HCT116 (cell line): ENCODE data around the gene ALDOC. TPM values are rescaled to one million over a fixed set of nuclear protein-coding genes. Genes with fewer than 3 reads are reported as not detected.

Experiments
- ATAC-seq: fragments of 200-7000 bp; cut with Tn5 transposase; 2 replicates; pipeline ENCODE4 v1.9.1; 2020; ENCODE audit warnings: mild to moderate bottlenecking, moderate library complexity
- BruUV-seq: library from RNA; stranded (reverse); fragments of 400-500 nt; replicated peaks from 2 replicates; lab custom pipeline; 2021; lab: Mats Ljungman, UMichigan
- CTCF ChIA-PET: fragments of 300-600 bp; sonication (Branson Sonifier 250); formaldehyde crosslinking; loops from one replicate; lab custom pipeline; 2021; ENCODE audit warnings: antibody characterized with exemption; lab: Charles Lee
- POLR2A ChIA-PET: fragments of 300-600, 350-600 bp; sonication (Branson Sonifier 250); formaldehyde crosslinking; loops from one replicate; lab custom pipeline; 2021; ENCODE audit warnings: antibody characterized with exemption; lab: Charles Lee
- RAD21 ChIA-PET, 2 experiments: fragments of 300-600 bp; sonication (Branson Sonifier 250); formaldehyde crosslinking; loops; one replicate each; lab custom pipeline; 2023; ENCODE audit warnings: low total read pairs in 2 of 2; ENCODE audit not compliant: uncharacterized antibody in 2 of 2, unreplicated experiment in 2 of 2, low non-redundant PET in 1 of 2; lab: Charles Lee
- DNase-seq: peaks from one replicate; pipeline ENCODE4 v3.0.0-alpha.2; 2010; ENCODE audit warnings: low read depth, low spot score
- H2AFZ ChIP-seq: fragments of 200-600 bp; shearing (Covaris generic), sonication (generic); 2 replicates; pipeline ENCODE4 v1.6.1; 2017; ENCODE audit warnings: low read depth, mixed run types, mixed read lengths, antibody characterized with exemption, low read length; ENCODE audit not compliant: poor library complexity, severe bottlenecking
- H3K27ac ChIP-seq: 2 replicates; pipeline ENCODE4 v1.5.1; 2012; ENCODE audit warnings: low read depth, low read length
- H3K27me3 ChIP-seq: fragments of 200-600 bp; sonication (generic); 2 replicates; pipeline ENCODE4 v1.6.1; 2016; ENCODE audit warnings: mixed run types, low read length, mixed read lengths; ENCODE audit not compliant: insufficient read depth
- H3K36me3 ChIP-seq, 2 experiments: fragments of 200-500 bp in 1 of 2; fragments of 200-600 bp in 1 of 2; sonication (Bioruptor generic) in 1 of 2; sonication (generic) in 1 of 2; 2 replicates each; pipeline versions ENCODE4 v1.5.1 to v1.6.1; 2014 to 2016; ENCODE audit warnings: low read length in 2 of 2, inconsistent platforms in 1 of 2, mixed read lengths in 1 of 2, mixed run types in 1 of 2; ENCODE audit not compliant: insufficient read depth in 2 of 2, control insufficient read depth in 1 of 2
- H3K4me1 ChIP-seq, 2 experiments: fragments of 200-600 bp in 1 of 2; sonication (generic) in 1 of 2; 2 replicates each; pipeline versions ENCODE4 v1.5.1 to v1.6.1; 2012 to 2017; ENCODE audit warnings: low read length in 2 of 2, inconsistent platforms in 1 of 2, mild to moderate bottlenecking in 1 of 2, mixed read lengths in 1 of 2, mixed run types in 1 of 2, moderate library complexity in 1 of 2; ENCODE audit not compliant: insufficient read depth in 2 of 2, control insufficient read depth in 1 of 2
- H3K4me2 ChIP-seq: fragments of 200-600 bp; sonication (generic); 2 replicates; pipeline ENCODE4 v1.6.1; 2017; ENCODE audit warnings: mixed run types, low read length, mixed read lengths
- H3K4me3 ChIP-seq, 2 experiments: fragments of 200-600 bp in 1 of 2; sonication (generic) in 1 of 2; replicated peaks in 1 of 2; 2 replicates each; pipeline ENCODE4 v1.5.1; 2011 to 2016; ENCODE audit warnings: low read length in 2 of 2, control low read depth in 1 of 2, low read depth in 1 of 2, mild to moderate bottlenecking in 1 of 2, mixed read lengths in 1 of 2, mixed run types in 1 of 2
- H3K79me2 ChIP-seq: fragments of 200-600 bp; sonication (generic); 2 replicates; pipeline ENCODE4 v1.6.1; 2017; ENCODE audit warnings: mild to moderate bottlenecking, mixed run types, low read length, moderate library complexity, mixed read lengths; ENCODE audit not compliant: insufficient read depth
- H3K9ac ChIP-seq: fragments of 200-600 bp; sonication (generic); 2 replicates; pipeline ENCODE4 v1.6.1; 2016; ENCODE audit warnings: low read length, mixed read lengths
- H3K9me2 ChIP-seq: fragments of 200-600 bp; sonication (generic), shearing (Covaris generic); 2 replicates; pipeline ENCODE4 v1.6.1; 2017; ENCODE audit warnings: mixed run types, mild to moderate bottlenecking, moderate library complexity; ENCODE audit not compliant: insufficient read depth
- H3K9me3 ChIP-seq, 2 experiments: fragments of 200-500 bp in 1 of 2; fragments of 200-600 bp in 1 of 2; sonication (Bioruptor generic) in 1 of 2; sonication (generic) in 1 of 2; 2 replicates each; pipeline ENCODE4 v1.6.1; 2014 to 2017; ENCODE audit warnings: low read length in 2 of 2, mixed read lengths in 2 of 2, inconsistent platforms in 1 of 2, low read depth in 1 of 2, mild to moderate bottlenecking in 1 of 2, mixed run types in 1 of 2, moderate library complexity in 1 of 2; ENCODE audit not compliant: control insufficient read depth in 1 of 2, insufficient read depth in 1 of 2
- H4K20me1 ChIP-seq: fragments of 200-600 bp; sonication (generic), shearing (Covaris generic); 2 replicates; pipeline ENCODE4 v1.6.1; 2017; ENCODE audit warnings: mixed run types, mild to moderate bottlenecking, moderate library complexity; ENCODE audit not compliant: insufficient read depth
- ATF3 ChIP-seq: IDR thresholded peaks from 2 replicates; pipeline ENCODE4 v1.6.1; 2012
- CBX3 ChIP-seq: IDR thresholded peaks from 2 replicates; pipeline ENCODE4 v1.6.1; 2012; ENCODE audit warnings: low read depth
- JUND ChIP-seq: IDR thresholded peaks from 2 replicates; pipeline ENCODE4 v1.6.1; 2012
- POLR2A ChIP-seq: IDR thresholded peaks from 2 replicates; pipeline ENCODE4 v1.7.0; 2011; ENCODE audit warnings: borderline replicate concordance; ENCODE audit not compliant: insufficient read depth, insufficient read length; ENCODE audit errors: extremely low read depth
- POLR2AphosphoS5 ChIP-seq: IDR thresholded peaks from 2 replicates; pipeline ENCODE4 v1.6.1; 2011; ENCODE audit warnings: mild to moderate bottlenecking, low read depth, low read length, moderate library complexity
- RAD21 ChIP-seq: IDR thresholded peaks from 2 replicates; pipeline ENCODE4 v1.6.1; 2012; ENCODE audit warnings: low read depth, mild to moderate bottlenecking
- REST ChIP-seq: IDR thresholded peaks from 2 replicates; pipeline ENCODE4 v1.6.1; 2012; ENCODE audit warnings: low read depth
- ZNF274 ChIP-seq: fragments of 200-500 bp; sonication (Bioruptor generic); IDR thresholded peaks from 2 replicates; pipeline ENCODE4 v1.6.1; 2014; ENCODE audit warnings: mild to moderate bottlenecking, low read depth, low read length, inconsistent platforms
- intact Hi-C: fragments of 100-400 bp; cut with micrococcal nuclease; formaldehyde crosslinking; loops from 2 replicates; pipeline ENCODE4 v1.10.0; 2022
- total RNA-seq: library from RNA; stranded (reverse); gene quantifications from one replicate; pipeline ENCODE4 v1.2.1, GENCODE V29; 2021; ENCODE audit not compliant: unreplicated experiment
- TF ChIP-seq, protein P1 (sequence below): IDR thresholded peaks from 2 replicates; pipeline ENCODE4 v1.6.1; 2012

The ALDOC gene
- total RNA-seq, 1 experiment from 2014 or later, result 82.8 TPM

- TF ChIP-seq REST, result no peak
- no peak for TF ChIP-seq RAD21
- no peak for TF ChIP-seq POLR2AphosphoS5
- TF ChIP-seq CBX3, result no peak
- no peak for TF ChIP-seq POLR2A
- TF ChIP-seq JUND, result no peak
- TF ChIP-seq, protein P1, sequence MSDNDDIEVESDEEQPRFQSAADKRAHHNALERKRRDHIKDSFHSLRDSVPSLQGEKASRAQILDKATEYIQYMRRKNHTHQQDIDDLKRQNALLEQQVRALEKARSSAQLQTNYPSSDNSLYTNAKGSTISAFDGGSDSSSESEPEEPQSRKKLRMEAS, result no peak
- no peak for TF ChIP-seq ATF3
These were observed 2.7 kb downstream of the ALDOC start (continued) for GRCh38 chr17:28573966-28574480.

DNA sequence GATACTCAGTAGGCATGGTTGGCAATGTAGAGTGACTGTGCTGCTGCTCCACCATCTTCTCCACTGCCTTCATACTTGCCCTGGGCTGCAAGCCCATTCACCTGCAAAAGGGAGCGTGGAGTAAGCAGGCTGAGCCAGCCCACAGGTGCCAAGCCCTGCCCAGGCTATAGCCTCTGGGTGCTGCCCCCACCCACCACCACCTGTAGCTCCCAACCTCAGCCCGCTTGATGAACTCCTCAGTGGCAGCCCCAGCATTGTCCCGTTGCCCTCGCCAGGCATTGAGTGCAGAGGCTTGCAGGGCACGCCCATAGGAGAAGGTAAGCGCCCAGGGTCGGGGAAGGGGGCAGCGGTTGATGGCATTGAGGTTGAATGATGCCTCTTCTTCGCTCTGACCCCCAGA lies 3.2 kb downstream of the ALDOC start:
- no peaks in the 10 kb centered on the region for H3K9me2 ChIP-seq
- intact Hi-C loops, result no loop called here
- no peaks in the 10 kb centered on the region for H3K27me3 ChIP-seq
- no TSS peak for BruUV-seq
- TF ChIP-seq ZNF274, result no peak
- no peak for ATAC-seq
- H4K20me1 ChIP-seq, result no peaks in the 10 kb centered on the region
- peaks cover 22% of the 10 kb centered on the region for H3K79me2 ChIP-seq
- H3K36me3 ChIP-seq, result peaks cover 2% of the 10 kb centered on the region in 2 experiments; a peak in 2 of 4 replicates
- POLR2A ChIA-PET, result no interaction called here
- H2AFZ ChIP-seq, result no peak overlapping the region
- no peaks in the 10 kb centered on the region for H3K9me3 ChIP-seq
- H3K9ac ChIP-seq, result no peak overlapping the region
- CTCF ChIA-PET, result no interaction called here
- DNase-seq, result no peak
- no peak overlapping the region for H3K4me2 ChIP-seq
- RAD21 ChIA-PET, result no interaction called here
- H3K4me1 ChIP-seq, result peaks cover 6 to 28% of the 10 kb centered on the region in 2 experiments; a peak in 3 of 4 replicates
- no peak overlapping the region for H3K4me3 ChIP-seq
- H3K27ac ChIP-seq, result no peak overlapping the region
